ENCODE data around the gene PLXNA4. TPM values are rescaled to one million over a fixed set of nuclear protein-coding genes. Genes with fewer than 3 reads are reported as not detected.

PLXNA4 gene
- total and polyA plus RNA-seq, 4 donors: 0.04 to 1.1 (median 0.41) TPM

GRCh38 chr7:132206594-132206993 lies 369.7 kb downstream of the PLXNA4 start:
- 54% methylated on average over 8 of the region's 8 CpGs for whole genome bisulfite sequencing
- DNase-seq (ENCODE audit: low spot score): no peak

DNA sequence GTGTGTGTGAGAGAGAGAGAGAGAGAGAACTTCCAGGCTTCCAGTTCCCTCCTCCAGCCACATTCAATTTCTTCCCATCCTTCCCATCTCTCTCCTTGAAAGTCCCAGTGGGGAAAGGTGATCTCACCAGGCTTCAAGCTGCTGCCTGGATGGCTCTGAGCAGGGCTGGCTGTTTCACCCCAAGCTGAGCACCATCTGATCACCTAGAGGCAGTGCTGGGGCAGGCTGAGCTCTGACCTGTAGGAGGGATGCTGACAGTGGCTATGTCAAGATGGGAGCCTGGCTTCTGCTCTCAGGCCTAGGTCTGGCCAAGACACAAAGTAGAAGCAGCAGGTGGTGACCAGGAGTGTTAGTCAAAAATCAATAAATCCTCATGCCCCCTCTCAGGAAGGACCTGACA lies 370.8 kb downstream of the PLXNA4 start:
- no peak for TF ChIP-seq RXRA (IDR thresholded peaks at IDR 0.05)
- TF ChIP-seq HNF4G (IDR thresholded peaks at IDR 0.05): no peak
- TF ChIP-seq, protein P1, sequence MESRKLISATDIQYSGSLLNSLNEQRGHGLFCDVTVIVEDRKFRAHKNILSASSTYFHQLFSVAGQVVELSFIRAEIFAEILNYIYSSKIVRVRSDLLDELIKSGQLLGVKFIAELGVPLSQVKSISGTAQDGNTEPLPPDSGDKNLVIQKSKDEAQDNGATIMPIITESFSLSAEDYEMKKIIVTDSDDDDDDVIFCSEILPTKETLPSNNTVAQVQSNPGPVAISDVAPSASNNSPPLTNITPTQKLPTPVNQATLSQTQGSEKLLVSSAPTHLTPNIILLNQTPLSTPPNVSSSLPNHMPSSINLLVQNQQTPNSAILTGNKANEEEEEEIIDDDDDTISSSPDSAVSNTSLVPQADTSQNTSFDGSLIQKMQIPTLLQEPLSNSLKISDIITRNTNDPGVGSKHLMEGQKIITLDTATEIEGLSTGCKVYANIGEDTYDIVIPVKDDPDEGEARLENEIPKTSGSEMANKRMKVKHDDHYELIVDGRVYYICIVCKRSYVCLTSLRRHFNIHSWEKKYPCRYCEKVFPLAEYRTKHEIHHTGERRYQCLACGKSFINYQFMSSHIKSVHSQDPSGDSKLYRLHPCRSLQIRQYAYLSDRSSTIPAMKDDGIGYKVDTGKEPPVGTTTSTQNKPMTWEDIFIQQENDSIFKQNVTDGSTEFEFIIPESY (IDR thresholded peaks at IDR 0.05): no peak
- TF ChIP-seq EGR1 (IDR thresholded peaks at IDR 0.05; ENCODE audit: low read depth in 2 of 2): no peak
- TF ChIP-seq, protein P2, sequence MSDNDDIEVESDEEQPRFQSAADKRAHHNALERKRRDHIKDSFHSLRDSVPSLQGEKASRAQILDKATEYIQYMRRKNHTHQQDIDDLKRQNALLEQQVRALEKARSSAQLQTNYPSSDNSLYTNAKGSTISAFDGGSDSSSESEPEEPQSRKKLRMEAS (IDR thresholded peaks at IDR 0.05): no peak
- TF ChIP-seq, protein P3, sequence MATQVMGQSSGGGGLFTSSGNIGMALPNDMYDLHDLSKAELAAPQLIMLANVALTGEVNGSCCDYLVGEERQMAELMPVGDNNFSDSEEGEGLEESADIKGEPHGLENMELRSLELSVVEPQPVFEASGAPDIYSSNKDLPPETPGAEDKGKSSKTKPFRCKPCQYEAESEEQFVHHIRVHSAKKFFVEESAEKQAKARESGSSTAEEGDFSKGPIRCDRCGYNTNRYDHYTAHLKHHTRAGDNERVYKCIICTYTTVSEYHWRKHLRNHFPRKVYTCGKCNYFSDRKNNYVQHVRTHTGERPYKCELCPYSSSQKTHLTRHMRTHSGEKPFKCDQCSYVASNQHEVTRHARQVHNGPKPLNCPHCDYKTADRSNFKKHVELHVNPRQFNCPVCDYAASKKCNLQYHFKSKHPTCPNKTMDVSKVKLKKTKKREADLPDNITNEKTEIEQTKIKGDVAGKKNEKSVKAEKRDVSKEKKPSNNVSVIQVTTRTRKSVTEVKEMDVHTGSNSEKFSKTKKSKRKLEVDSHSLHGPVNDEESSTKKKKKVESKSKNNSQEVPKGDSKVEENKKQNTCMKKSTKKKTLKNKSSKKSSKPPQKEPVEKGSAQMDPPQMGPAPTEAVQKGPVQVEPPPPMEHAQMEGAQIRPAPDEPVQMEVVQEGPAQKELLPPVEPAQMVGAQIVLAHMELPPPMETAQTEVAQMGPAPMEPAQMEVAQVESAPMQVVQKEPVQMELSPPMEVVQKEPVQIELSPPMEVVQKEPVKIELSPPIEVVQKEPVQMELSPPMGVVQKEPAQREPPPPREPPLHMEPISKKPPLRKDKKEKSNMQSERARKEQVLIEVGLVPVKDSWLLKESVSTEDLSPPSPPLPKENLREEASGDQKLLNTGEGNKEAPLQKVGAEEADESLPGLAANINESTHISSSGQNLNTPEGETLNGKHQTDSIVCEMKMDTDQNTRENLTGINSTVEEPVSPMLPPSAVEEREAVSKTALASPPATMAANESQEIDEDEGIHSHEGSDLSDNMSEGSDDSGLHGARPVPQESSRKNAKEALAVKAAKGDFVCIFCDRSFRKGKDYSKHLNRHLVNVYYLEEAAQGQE (IDR thresholded peaks at IDR 0.05): no peak
- no peak for TF ChIP-seq SP1 (IDR thresholded peaks at IDR 0.05)
- no peak for TF ChIP-seq JUND (IDR thresholded peaks at IDR 0.05)
- TF ChIP-seq NR2F2 (IDR thresholded peaks at IDR 0.05): no peak
- Histone ChIP-seq H3K4me1 (ENCODE audit: control insufficient read depth in 4 of 4, insufficient read depth in 4 of 4, low read length in 3 of 4) (no peaks in the 10 kb centered on the region), H3K9me3 (ENCODE audit: control insufficient read depth in 4 of 4, low read length in 3 of 4) (no peaks in the 10 kb centered on the region), H3K27ac (ENCODE audit: low read depth in 1 of 2, low read length in 2 of 2) (no peak overlapping the region), H3K4me3 (ENCODE audit: low read depth in 1 of 3, low read length in 3 of 3) (no peak overlapping the region), H3K27me3 (ENCODE audit: control insufficient read depth in 4 of 4, insufficient read depth in 4 of 4, low read length in 3 of 4) (no peaks in the 10 kb centered on the region), H3K9ac (ENCODE audit: low read depth in 1 of 2, low read length in 2 of 2) (no peak overlapping the region), H3K36me3 (ENCODE audit: control insufficient read depth in 4 of 4, insufficient read depth in 3 of 4, low read depth in 1 of 4, low read length in 3 of 4) (no peaks in the 10 kb centered on the region)
- no peak for DNase-seq (ENCODE audit: low spot score)

More at GRCh38 chr7:132206594-132206993, 369.7 kb downstream of the PLXNA4 start:
- no peak overlapping the region for H3K4me3 ChIP-seq (ENCODE audit: low read depth in 1 of 3, low read length in 3 of 3)
- H3K27me3 ChIP-seq (ENCODE audit: control insufficient read depth in 4 of 4, insufficient read depth in 4 of 4, low read length in 3 of 4): no peaks in the 10 kb centered on the region
- no peaks in the 10 kb centered on the region for H3K36me3 ChIP-seq (ENCODE audit: control insufficient read depth in 4 of 4, insufficient read depth in 3 of 4, low read depth in 1 of 4, low read length in 3 of 4)
- H3K4me1 ChIP-seq (ENCODE audit: control insufficient read depth in 4 of 4, insufficient read depth in 4 of 4, low read length in 3 of 4): no peaks in the 10 kb centered on the region
- no peaks in the 10 kb centered on the region for H3K9me3 ChIP-seq (ENCODE audit: control insufficient read depth in 4 of 4, low read length in 3 of 4)
- no peak for TF ChIP-seq HNF4G (IDR thresholded peaks at IDR 0.05)
- TF ChIP-seq, protein P1 (IDR thresholded peaks at IDR 0.05): no peak
- no peak for TF ChIP-seq SP1 (IDR thresholded peaks at IDR 0.05)
- TF ChIP-seq, protein P2 (IDR thresholded peaks at IDR 0.05): no peak
- TF ChIP-seq FOXA1 (IDR thresholded peaks at IDR 0.05): no peak
- TF ChIP-seq GABPA (IDR thresholded peaks at IDR 0.05 in 1 of 2, conservative IDR thresholded peaks at IDR 0.05 in 1 of 2): no peak
- TF ChIP-seq, protein P3 (IDR thresholded peaks at IDR 0.05): no peak
- no peak for TF ChIP-seq NR2F2 (IDR thresholded peaks at IDR 0.05)
- TF ChIP-seq EGR1 (IDR thresholded peaks at IDR 0.05; ENCODE audit: low read depth in 2 of 2): no peak
- no peak overlapping the region for H3K9ac ChIP-seq (ENCODE audit: low read depth in 1 of 2, low read length in 2 of 2)
- H3K27ac ChIP-seq (ENCODE audit: low read depth in 1 of 2, low read length in 2 of 2): no peak overlapping the region
